Heart left ventricle (tissue), 16 donors: ENCODE data around the gene GCLM. TPM values are rescaled to one million over a fixed set of nuclear protein-coding genes. Genes with fewer than 3 reads are reported as not detected.
A peak's percentile ranks its signal among the peaks of the same experiment; 100 is the strongest.

Source experiments
- ATAC-seq, 4 donors: fragments of 200-7000 bp; cut with Tn5 transposase; one replicate each; pipeline ENCODE4 v1.9.1; 2020 to 2022; ENCODE audit warnings: moderate library complexity in 4 of 4, mild to moderate bottlenecking in 3 of 4, moderate number of reproducible peaks in 1 of 4
- DNase-seq, 5 donors: peaks; one replicate each; pipeline ENCODE4 v3.0.0-alpha.2; 2020
- H3K27ac ChIP-seq, 12 donors: fragments of 200-600 bp; sonication (generic) in 4 of 12; one replicate each; pipeline versions ENCODE4 v1.5.0 to v1.8.0; 2016 to 2022; ENCODE audit warnings: mild to moderate bottlenecking in 2 of 12
- H3K27me3 ChIP-seq, 9 donors: fragments of 200-600 bp; sonication (generic) in 2 of 9; one replicate each; pipeline versions ENCODE4 v1.5.1 to v1.8.0; 2016 to 2022; ENCODE audit warnings: mild to moderate bottlenecking in 3 of 9
- H3K36me3 ChIP-seq, 9 donors: fragments of 200-600 bp; sonication (generic) in 2 of 9; one replicate each; pipeline versions ENCODE4 v1.5.0 to v1.8.0; 2018 to 2022; ENCODE audit warnings: mild to moderate bottlenecking in 2 of 9
- H3K4me1 ChIP-seq, 12 donors: fragments of 200-600 bp; sonication (generic) in 4 of 12; one replicate each; pipeline versions ENCODE4 v1.5.0 to v1.8.0; 2016 to 2022; ENCODE audit warnings: mild to moderate bottlenecking in 3 of 12
- H3K4me3 ChIP-seq, 12 donors: fragments of 200-600 bp; sonication (generic) in 4 of 12; one replicate each; pipeline versions ENCODE4 v1.5.0 to v1.8.0; 2017 to 2022; ENCODE audit warnings: mild to moderate bottlenecking in 9 of 12, moderate library complexity in 4 of 12
- H3K9me3 ChIP-seq, 12 donors: fragments of 200-600 bp; sonication (generic) in 4 of 12; one replicate each; pipeline versions ENCODE4 v1.5.0 to v1.8.0; 2016 to 2022; ENCODE audit warnings: mild to moderate bottlenecking in 1 of 12
- POLR2A ChIP-seq, 2 donors: fragments of 450-650 bp; IDR thresholded peaks; one replicate each; pipeline ENCODE4 v1.6.1; 2017; ENCODE audit warnings: antibody characterized with exemption in 2 of 2, mild to moderate bottlenecking in 2 of 2, moderate library complexity in 2 of 2
- WGBS, 4 donors: extraction: QIAGEN DNeasy Blood & Tissue Kit in 2 of 4; methylation state at CpG; one replicate each; pipeline versions ENCODE4 v1.1.5 to v1.1.7; 2013 to 2018; 5-methylcytosine and 5-hydroxymethylcytosine counted together
- intact Hi-C, 10 donors: fragments of 100-400 bp; cut with DNase I; formaldehyde crosslinking; loops; one replicate each; pipeline versions ENCODE4 v1.11.1 to v1.14.2; 2022
- polyA plus RNA-seq, 2 donors: library from polyadenylated mRNA; stranded (reverse); fragments of 200-250 nt; gene quantifications; one replicate each; pipeline ENCODE4 v1.2.3, GENCODE V29; 2013
- total RNA-seq, 9 donors: library from RNA; depleted of rRNA in 2 of 9; stranded (reverse); fragments of >200 nt in 2 of 9; fragmentation: NEBNext Ultra II Directional in 3 of 9; extraction: Animal tissue kit (Norgen Biotek cat#: 25700) in 3 of 9; gene quantifications; one replicate each; pipeline versions ENCODE4 v1.1.0 to v1.2.4, GENCODE V29; 2016 to 2023
- TF ChIP-seq, protein P1 (sequence below), 12 donors: fragments of 200-600 bp; sonication (generic) in 4 of 12; IDR thresholded peaks; one replicate each; pipeline versions ENCODE4 v1.5.0 to v1.8.0; 2018 to 2022; ENCODE audit warnings: antibody characterized with exemption in 12 of 12, mild to moderate bottlenecking in 5 of 12
- donor health status: ischemic (EF 13 %, LVEDD 7.1; RV severe dilation, severe dysfunction).
- donor health status: healthy with polysubstance abuse.
- donor health status: DM: no; HTN: yes; CAD: no.
- donor health status: DM: no; HTN: no; CAD: no.
- donor health status: ischemic (EF 25% LVEDD 6.9; RV normal size, moderate dysfunction).
- donor health status: ischemic (EF 25% LVEDD 5.7; RV mildly dilated, moderate dysfunction).
- donor health status: healthy.
- donor health status: DM: yes; HTN: yes; CAD: no.
- donor health status: ischemic (EF 35%, LVEDD 5.7; RV mildly dilated, moderate dysfunction).
- donor health status: nonischemic (EF 11% LVEDD 7.7; RV severe dilation, severe dysfunction).
- donor health status: DM: yes; HTN: yes; CAD: no.
- donor health status: PGD.
- donor health status: ischemic (EF 29% LVEDD 5.4; RV normal size, mild dysfunction).
- donor health status: nonischemic (EF 23%, LVEDD 6.1; RV moderate dilation, normal function).

GCLM gene
- total and polyA plus RNA-seq, 11 donors: 1.8 to 21.9 (median 10.7) TPM

DNA sequence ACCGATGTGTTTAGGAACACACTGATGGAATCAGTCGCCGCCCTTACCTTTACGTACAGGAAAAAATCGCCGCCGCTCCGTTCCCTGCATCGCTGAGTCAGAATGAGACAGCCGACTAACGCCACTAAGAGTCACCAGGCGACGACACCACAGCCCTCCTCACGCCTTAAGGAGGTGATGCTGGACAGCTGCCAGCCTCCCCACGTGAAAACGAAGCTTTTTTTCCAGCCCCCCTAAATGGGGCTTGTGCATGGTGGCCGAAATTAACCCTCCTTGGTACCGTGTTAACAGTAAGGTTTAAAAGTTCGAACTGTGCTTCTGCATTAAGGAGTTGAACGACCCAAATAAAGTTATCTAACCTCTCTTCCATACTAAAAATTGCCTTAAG is 30.7 kb downstream of the GCLM start:
- TF ChIP-seq, protein P1, sequence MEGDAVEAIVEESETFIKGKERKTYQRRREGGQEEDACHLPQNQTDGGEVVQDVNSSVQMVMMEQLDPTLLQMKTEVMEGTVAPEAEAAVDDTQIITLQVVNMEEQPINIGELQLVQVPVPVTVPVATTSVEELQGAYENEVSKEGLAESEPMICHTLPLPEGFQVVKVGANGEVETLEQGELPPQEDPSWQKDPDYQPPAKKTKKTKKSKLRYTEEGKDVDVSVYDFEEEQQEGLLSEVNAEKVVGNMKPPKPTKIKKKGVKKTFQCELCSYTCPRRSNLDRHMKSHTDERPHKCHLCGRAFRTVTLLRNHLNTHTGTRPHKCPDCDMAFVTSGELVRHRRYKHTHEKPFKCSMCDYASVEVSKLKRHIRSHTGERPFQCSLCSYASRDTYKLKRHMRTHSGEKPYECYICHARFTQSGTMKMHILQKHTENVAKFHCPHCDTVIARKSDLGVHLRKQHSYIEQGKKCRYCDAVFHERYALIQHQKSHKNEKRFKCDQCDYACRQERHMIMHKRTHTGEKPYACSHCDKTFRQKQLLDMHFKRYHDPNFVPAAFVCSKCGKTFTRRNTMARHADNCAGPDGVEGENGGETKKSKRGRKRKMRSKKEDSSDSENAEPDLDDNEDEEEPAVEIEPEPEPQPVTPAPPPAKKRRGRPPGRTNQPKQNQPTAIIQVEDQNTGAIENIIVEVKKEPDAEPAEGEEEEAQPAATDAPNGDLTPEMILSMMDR (IDR thresholded peaks at IDR 0.05): no peak
- no peak for TF ChIP-seq POLR2A (IDR thresholded peaks at IDR 0.05)
- Histone ChIP-seq H3K4me1 (peaks cover 0 to 38% (median 22%) of the 10 kb centered on the region in 12 donors), H3K27ac (peak overlapping the region; percentile 11 to 98 (median 90)), H3K36me3 (peaks cover 0 to 45% (median 41%) of the 10 kb centered on the region in 9 donors), H3K4me3 (peak overlapping the region; percentile 54 to 99 (median 89)), H3K27me3 (no peaks in the 10 kb centered on the region), H3K9me3 (no peaks in the 10 kb centered on the region)
- WGBS, 4 donors: 0 to 1% (median 1%) methylated on average over 19 to 20 of the region's 20 CpGs
- intact Hi-C loops: loop anchor here in 2 of 10 donors (2.0 to 10.0 kb wide), 2 partner anchors 30 to 574 kb away; partner anchors contain the start of gene GCLM (in 1 of the 2)
- DNase-seq: peak in 4 of 5 donors; percentile 20 to 50 (median 38)
- ATAC-seq: peak in 3 of 4 donors; percentile 25 to 60 (median 47)

DNA sequence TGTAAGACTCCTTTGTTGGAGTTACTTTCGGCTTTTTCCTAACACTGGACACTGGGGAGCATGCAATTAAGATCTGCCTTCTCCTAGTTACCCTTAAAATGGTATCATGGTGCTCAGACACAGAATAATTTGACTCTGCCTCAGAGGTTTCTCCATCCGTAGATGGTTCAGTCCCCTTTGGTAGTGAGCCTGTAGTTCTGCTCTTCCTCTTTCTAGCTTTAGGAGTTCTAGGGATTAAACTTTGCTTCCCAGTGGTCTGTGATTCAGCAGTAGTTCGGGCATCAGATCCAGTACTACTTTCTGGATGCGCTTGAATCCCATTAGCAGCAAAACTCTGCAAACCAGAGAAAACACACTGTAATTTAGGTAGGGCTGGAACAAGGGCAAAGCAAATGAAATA is 31.7 kb downstream of the GCLM start:
- Histone ChIP-seq H3K4me3 (peak overlapping the region in 4 of 12 donors; percentile 88 to 95 (median 91)), H3K36me3 (peaks cover 0 to 54% (median 51%) of the 10 kb centered on the region in 9 donors), H3K27ac (peak overlapping the region in 1 of 12 donors; percentile 98), H3K27me3 (no peaks in the 10 kb centered on the region), H3K4me1 (peaks cover 0 to 38% (median 22%) of the 10 kb centered on the region in 12 donors), H3K9me3 (no peaks in the 10 kb centered on the region)
- ATAC-seq (no peak), DNase-seq (no peak)
- intact Hi-C loops: loop anchor here in 1 of 10 donors (10.0 kb wide), 1 partner anchor 573 kb away; no protein-coding TSS in a partner anchor
- no peak for TF ChIP-seq POLR2A (IDR thresholded peaks at IDR 0.05)
- TF ChIP-seq, protein P1 (IDR thresholded peaks at IDR 0.05): no peak
- 83 to 91% (median 85%) methylated on average over 4 of the region's 4 CpGs for WGBS, 4 donors

DNA sequence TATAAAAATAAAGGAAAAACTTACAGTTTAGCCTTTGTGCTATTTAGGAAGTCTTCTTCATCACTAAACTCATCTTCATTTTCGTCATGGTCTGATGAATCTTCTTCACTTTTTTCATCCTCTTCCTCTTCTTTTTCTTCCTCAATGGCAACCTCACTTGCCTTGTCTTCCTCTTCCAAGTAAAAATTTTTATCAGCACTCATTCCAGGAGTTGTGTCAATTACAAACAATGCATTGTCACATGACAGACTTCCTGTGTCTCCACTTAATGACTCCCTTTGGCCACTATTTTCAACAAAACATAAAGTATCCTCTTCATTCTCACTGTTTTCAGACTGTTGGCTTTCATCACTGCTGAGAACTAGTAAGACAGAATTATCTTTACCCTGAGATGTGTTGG is 33.0 kb downstream of the GCLM start:
- ATAC-seq: no peak
- 68 to 74% (median 71%) methylated on average over 1 of the region's 1 CpG for WGBS, 4 donors
- peaks cover 0 to 38% (median 22%) of the 10 kb centered on the region in 12 donors for H3K4me1 ChIP-seq
- H3K27ac ChIP-seq: no peak overlapping the region
- H3K4me3 ChIP-seq: no peak overlapping the region
- no peak for DNase-seq
- H3K9me3 ChIP-seq: no peaks in the 10 kb centered on the region
- TF ChIP-seq, protein P1 (IDR thresholded peaks at IDR 0.05): no peak
- TF ChIP-seq POLR2A (IDR thresholded peaks at IDR 0.05): no peak
- peaks cover 0 to 65% (median 64%) of the 10 kb centered on the region in 9 donors for H3K36me3 ChIP-seq
- H3K27me3 ChIP-seq: no peaks in the 10 kb centered on the region
- intact Hi-C loops: loop anchor here in 1 of 10 donors (10.0 kb wide), 1 partner anchor 571 kb away; no protein-coding TSS in a partner anchor

DNA sequence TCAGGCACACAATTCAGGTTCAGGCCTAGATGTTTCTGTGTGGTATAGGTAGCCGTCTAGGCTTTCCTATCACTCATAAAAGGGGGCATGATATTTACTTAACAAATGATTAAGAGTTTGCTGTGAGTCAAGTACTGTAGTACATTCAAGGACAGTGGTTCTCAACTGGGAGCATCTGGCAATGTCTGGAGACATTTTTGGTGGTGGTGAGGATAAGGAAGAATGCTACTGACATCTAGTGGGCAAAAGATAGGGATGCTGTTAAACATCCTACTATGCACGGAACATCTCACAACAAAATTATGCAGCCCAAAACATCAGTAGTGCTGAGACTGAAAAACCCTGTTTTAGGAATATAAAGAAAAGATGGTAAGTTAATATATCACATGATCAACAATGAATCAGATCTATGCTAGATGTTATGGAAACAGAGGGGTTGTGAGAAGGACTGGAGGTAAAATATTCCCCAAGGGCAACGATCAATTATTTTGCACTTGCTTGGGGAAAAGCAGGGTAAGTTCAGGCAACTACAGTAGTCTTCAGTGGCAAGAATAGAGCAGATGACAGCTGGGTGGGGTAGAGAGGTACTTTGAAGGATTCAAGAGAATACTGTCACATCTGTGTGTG is 35.1 kb downstream of the GCLM start:
- WGBS, 4 donors: 74 to 77% (median 76%) methylated on average over 3 of the region's 3 CpGs
- H3K27ac ChIP-seq: no peak overlapping the region
- no peak for TF ChIP-seq POLR2A (IDR thresholded peaks at IDR 0.05)
- TF ChIP-seq, protein P1 (IDR thresholded peaks at IDR 0.05): peak; percentile 22 to 53 (median 36)
- H3K9me3 ChIP-seq: no peaks in the 10 kb centered on the region
- H3K27me3 ChIP-seq: no peaks in the 10 kb centered on the region
- peaks cover 0 to 86% (median 85%) of the 10 kb centered on the region in 9 donors for H3K36me3 ChIP-seq
- DNase-seq (no peak), ATAC-seq (no peak)
- peaks cover 0 to 32% (median 16%) of the 10 kb centered on the region in 12 donors for H3K4me1 ChIP-seq
- intact Hi-C loops: loop anchor here in 1 of 10 donors (10.0 kb wide), 1 partner anchor 569 kb away; no protein-coding TSS in a partner anchor
- H3K4me3 ChIP-seq: no peak overlapping the region
